H9 (cell line): ENCODE measurements around the gene FST. TPM values are rescaled to one million over a fixed set of nuclear protein-coding genes. Genes with fewer than 3 reads are reported as not detected.

ENCODE experiments used
- DNase-seq: peaks from one replicate; pipeline ENCODE4 v3.0.0-alpha.2; 2017
- H2AFZ ChIP-seq: one replicate; pipeline ENCODE4 v1.6.1; 2013; ENCODE audit warnings: mild to moderate bottlenecking, low read length, control low read depth, moderate library complexity
- H2AK5ac ChIP-seq: 2 replicates; pipeline ENCODE4 v1.6.1; 2013; ENCODE audit warnings: low read length, control low read depth, mixed read lengths; ENCODE audit not compliant: insufficient read length
- H2BK120ac ChIP-seq: one replicate; pipeline ENCODE4 v1.6.1; 2013; ENCODE audit warnings: low read depth, mild to moderate bottlenecking, low read length, control low read depth, inconsistent platforms; ENCODE audit not compliant: poor library complexity, severe bottlenecking
- H2BK12ac ChIP-seq: 2 replicates; pipeline ENCODE4 v1.6.1; 2013; ENCODE audit warnings: low read length, control low read depth, mixed read lengths, low read depth; ENCODE audit not compliant: insufficient read length
- H2BK15ac ChIP-seq: 2 replicates; pipeline ENCODE4 v1.6.1; 2013; ENCODE audit warnings: low read depth, low read length, control low read depth
- H2BK20ac ChIP-seq: one replicate; pipeline ENCODE4 v1.6.1; 2013; ENCODE audit warnings: low read depth, mild to moderate bottlenecking, low read length, control low read depth, inconsistent platforms; ENCODE audit not compliant: poor library complexity, severe bottlenecking
- H2BK5ac ChIP-seq: 2 replicates; pipeline ENCODE4 v1.6.1; 2013; ENCODE audit warnings: low read length, control low read depth, mixed read lengths; ENCODE audit not compliant: insufficient read length
- H3K14ac ChIP-seq: 2 replicates; pipeline ENCODE4 v1.6.1; 2013; ENCODE audit warnings: low read length, control low read depth; ENCODE audit not compliant: insufficient read depth
- H3K18ac ChIP-seq: 2 replicates; pipeline ENCODE4 v1.6.1; 2013; ENCODE audit warnings: low read depth, mild to moderate bottlenecking, mixed read lengths, low read length, control low read depth; ENCODE audit not compliant: insufficient read length
- H3K23ac ChIP-seq: 2 replicates; pipeline ENCODE4 v1.6.1; 2013; ENCODE audit warnings: low read length, control low read depth, mixed read lengths, low read depth; ENCODE audit not compliant: insufficient read length
- H3K23me2 ChIP-seq: 2 replicates; pipeline ENCODE4 v1.6.1; 2013; ENCODE audit warnings: low read depth, mild to moderate bottlenecking, mixed read lengths, low read length, control low read depth; ENCODE audit not compliant: insufficient read length, poor library complexity, severe bottlenecking
- H3K27ac ChIP-seq: 2 replicates; pipeline ENCODE4 v1.5.1; 2013; ENCODE audit warnings: low read length, control low read depth, mixed read lengths, low read depth; ENCODE audit not compliant: insufficient read length
- H3K27me3 ChIP-seq: 2 replicates; pipeline ENCODE4 v1.6.1; 2013; ENCODE audit warnings: low read length, control low read depth, inconsistent platforms; ENCODE audit not compliant: insufficient read depth
- H3K4ac ChIP-seq: 2 replicates; pipeline ENCODE4 v1.6.1; 2013; ENCODE audit warnings: low read depth, mild to moderate bottlenecking, control low read depth, inconsistent platforms, low read length, moderate library complexity
- H3K4me1 ChIP-seq: 2 replicates; pipeline ENCODE4 v1.6.1; 2013; ENCODE audit warnings: low read length, control low read depth, inconsistent platforms; ENCODE audit not compliant: insufficient read depth
- H3K4me2 ChIP-seq: 2 replicates; pipeline ENCODE4 v1.6.1; 2013; ENCODE audit warnings: low read length, control low read depth, mixed read lengths; ENCODE audit not compliant: insufficient read length, insufficient read depth
- H3K56ac ChIP-seq: 2 replicates; pipeline ENCODE4 v1.6.1; 2013; ENCODE audit warnings: low read depth, mild to moderate bottlenecking, mixed read lengths, low read length, control low read depth; ENCODE audit not compliant: insufficient read length
- H3K79me1 ChIP-seq: 2 replicates; pipeline ENCODE4 v1.6.1; 2013; ENCODE audit warnings: low read depth, mild to moderate bottlenecking, moderate library complexity, low read length, control low read depth, inconsistent platforms; ENCODE audit not compliant: insufficient read depth, poor library complexity, severe bottlenecking
- H3K79me2 ChIP-seq: 2 replicates; pipeline ENCODE4 v1.6.1; 2013; ENCODE audit warnings: low read length, control low read depth, inconsistent platforms; ENCODE audit not compliant: insufficient read depth
- H3K9ac ChIP-seq: 2 replicates; pipeline ENCODE4 v1.6.1; 2013; ENCODE audit warnings: low read length, control low read depth, mixed read lengths; ENCODE audit not compliant: insufficient read length; ENCODE audit errors: extremely low read depth
- H3K9me3 ChIP-seq: one replicate; pipeline ENCODE4 v1.6.1; 2013; ENCODE audit warnings: low read depth, low read length, inconsistent platforms; ENCODE audit not compliant: control insufficient read depth
- H3T11ph ChIP-seq: one replicate; pipeline ENCODE4 v1.6.1; 2013; ENCODE audit warnings: mild to moderate bottlenecking, low read length, control low read depth, inconsistent platforms
- H4K20me1 ChIP-seq: one replicate; pipeline ENCODE4 v1.6.1; 2013; ENCODE audit not compliant: control insufficient read depth, insufficient read length, insufficient read depth
- H4K5ac ChIP-seq: 2 replicates; pipeline ENCODE4 v1.6.1; 2013; ENCODE audit warnings: low read depth, mild to moderate bottlenecking, mixed read lengths, low read length, control low read depth; ENCODE audit not compliant: insufficient read length
- H4K8ac ChIP-seq: replicated peaks from 2 replicates; pipeline ENCODE4 v1.6.1; 2013; ENCODE audit warnings: low read length, control low read depth, mixed read lengths, low read depth; ENCODE audit not compliant: insufficient read length
- H4K91ac ChIP-seq: 2 replicates; pipeline ENCODE4 v1.6.1; 2013; ENCODE audit warnings: low read depth, mild to moderate bottlenecking, moderate library complexity, mixed read lengths, low read length, control low read depth; ENCODE audit not compliant: insufficient read length
- H3K27ac Mint-ChIP-seq, 3 experiments: 2 replicates in 2 of 3; 3 replicates in 1 of 3; pipeline ENCODE4 v1.8.0; 2020 to 2021; ENCODE audit warnings: mixed read lengths in 3 of 3, mild to moderate bottlenecking in 1 of 3, moderate library complexity in 1 of 3
- H3K27me3 Mint-ChIP-seq: 2 replicates; pipeline ENCODE4 v1.8.0; 2021; ENCODE audit warnings: low read depth, mild to moderate bottlenecking, moderate library complexity, mixed read lengths
- H3K36me3 Mint-ChIP-seq, 3 experiments: 2 replicates in 2 of 3; 3 replicates in 1 of 3; pipeline ENCODE4 v1.8.0; 2020 to 2021; ENCODE audit warnings: low read depth in 3 of 3, mixed read lengths in 3 of 3; ENCODE audit not compliant: insufficient read depth in 1 of 3
- H3K4me1 Mint-ChIP-seq, 2 experiments: 2 replicates each; pipeline ENCODE4 v1.8.0; 2020; ENCODE audit warnings: mixed read lengths in 2 of 2
- H3K4me3 Mint-ChIP-seq, 2 experiments: 2 replicates in 1 of 2; 3 replicates in 1 of 2; pipeline ENCODE4 v1.8.0; 2020 to 2021; ENCODE audit warnings: mild to moderate bottlenecking in 2 of 2, mixed read lengths in 2 of 2, moderate library complexity in 1 of 2
- H3K9me3 Mint-ChIP-seq, 2 experiments: 2 replicates in 1 of 2; 3 replicates in 1 of 2; pipeline ENCODE4 v1.8.0; 2020; ENCODE audit warnings: mild to moderate bottlenecking in 2 of 2, mixed read lengths in 2 of 2, moderate library complexity in 1 of 2
- CTCF ChIP-seq: fragments of 200-600 bp; sonication (generic); conservative IDR thresholded peaks from 3 replicates; pipeline ENCODE4 v1.8.0; 2021; ENCODE audit warnings: antibody characterized with exemption, mild to moderate bottlenecking
- WGBS: extraction: QIAGEN DNeasy Blood & Tissue Kit; methylation state at CpG from one replicate; pipeline ENCODE4 v1.1.7; 2013; ENCODE audit warnings: missing lambda C conversion rate, low lambda C conversion rate, mixed read lengths; ENCODE audit not compliant: insufficient read length; ENCODE audit errors: extremely low coverage; 5-methylcytosine and 5-hydroxymethylcytosine counted together
- total RNA-seq: library from RNA; stranded (reverse); gene quantifications from 2 replicates; pipeline ENCODE4 v1.2.1, GENCODE V29; 2021

FST gene
- total RNA-seq, 1 experiment from 2014 or later: 111 TPM

- Histone ChIP-seq H4K5ac (no peak overlapping the region), H2AFZ (no peak overlapping the region), H3K56ac (no peak overlapping the region), H2BK12ac (no peak overlapping the region), H3T11ph (no peak overlapping the region), H4K20me1 (no peaks in the 10 kb centered on the region), H2BK20ac (no peak overlapping the region), H3K27ac (no peak overlapping the region), H3K4me1 (no peaks in the 10 kb centered on the region), H3K18ac (no peak overlapping the region), H2AK5ac (no peak overlapping the region), H4K91ac (no peak overlapping the region), H3K79me1 (no peaks in the 10 kb centered on the region), H3K79me2 (no peaks in the 10 kb centered on the region), H2BK15ac (no peak overlapping the region), H3K27me3 (no peaks in the 10 kb centered on the region), H3K9me3 (no peaks in the 10 kb centered on the region), H3K4me2 (no peak overlapping the region), H3K14ac (no peak overlapping the region), H3K23ac (no peak overlapping the region), H4K8ac (no peak overlapping the region), H3K23me2 (no peaks in the 10 kb centered on the region), H3K9ac (no peak overlapping the region), H2BK120ac (no peak overlapping the region), H2BK5ac (no peak overlapping the region), H3K4ac (no peak overlapping the region)
- Mint-ChIP-seq H3K27ac (no peak overlapping the region), H3K27me3 (no peaks in the 10 kb centered on the region), H3K9me3 (no peaks in the 10 kb centered on the region), H3K4me1 (peaks cover 5% of the 10 kb centered on the region in 2 experiments), H3K36me3 (no peaks in the 10 kb centered on the region), H3K4me3 (no peak overlapping the region)
- no peak for TF ChIP-seq CTCF
- WGBS: no CpG with 5 or more reads among the region's 1 CpG
- no peak for DNase-seq
Measured at GRCh38 chr5:53433026-53433425, 47.4 kb upstream of the FST start.
